HepG2 (cell line): Measurements from ENCODE around the gene SPIB.

Source experiments
- ARID2 ChIP-seq: sonication (generic); formaldehyde crosslinking; IDR thresholded peaks from 2 replicates; pipeline ENCODE4 v1.8.1; 2022; ENCODE audit warnings: mild to moderate bottlenecking, missing genetic modification reagents, borderline replicate concordance
- CC2D1A ChIP-seq: sonication (generic); formaldehyde crosslinking; IDR thresholded peaks from 2 replicates; pipeline ENCODE4 v1.8.1; 2023; ENCODE audit warnings: mild to moderate bottlenecking, missing genetic modification reagents
- CHD2 ChIP-seq: IDR thresholded peaks from 2 replicates; pipeline ENCODE4 v1.6.1; 2011; ENCODE audit warnings: low read depth, low read length, improper control_type of control experiment
- EZH2 ChIP-seq: conservative IDR thresholded peaks from 2 replicates; pipeline ENCODE4 v1.6.1; 2012; ENCODE audit warnings: mild to moderate bottlenecking, low read depth, low read length, moderate library complexity
- POLR2AphosphoS5 ChIP-seq: IDR thresholded peaks from 2 replicates; pipeline ENCODE4 v1.6.1; 2012; ENCODE audit warnings: low read depth, low read length

DNA sequence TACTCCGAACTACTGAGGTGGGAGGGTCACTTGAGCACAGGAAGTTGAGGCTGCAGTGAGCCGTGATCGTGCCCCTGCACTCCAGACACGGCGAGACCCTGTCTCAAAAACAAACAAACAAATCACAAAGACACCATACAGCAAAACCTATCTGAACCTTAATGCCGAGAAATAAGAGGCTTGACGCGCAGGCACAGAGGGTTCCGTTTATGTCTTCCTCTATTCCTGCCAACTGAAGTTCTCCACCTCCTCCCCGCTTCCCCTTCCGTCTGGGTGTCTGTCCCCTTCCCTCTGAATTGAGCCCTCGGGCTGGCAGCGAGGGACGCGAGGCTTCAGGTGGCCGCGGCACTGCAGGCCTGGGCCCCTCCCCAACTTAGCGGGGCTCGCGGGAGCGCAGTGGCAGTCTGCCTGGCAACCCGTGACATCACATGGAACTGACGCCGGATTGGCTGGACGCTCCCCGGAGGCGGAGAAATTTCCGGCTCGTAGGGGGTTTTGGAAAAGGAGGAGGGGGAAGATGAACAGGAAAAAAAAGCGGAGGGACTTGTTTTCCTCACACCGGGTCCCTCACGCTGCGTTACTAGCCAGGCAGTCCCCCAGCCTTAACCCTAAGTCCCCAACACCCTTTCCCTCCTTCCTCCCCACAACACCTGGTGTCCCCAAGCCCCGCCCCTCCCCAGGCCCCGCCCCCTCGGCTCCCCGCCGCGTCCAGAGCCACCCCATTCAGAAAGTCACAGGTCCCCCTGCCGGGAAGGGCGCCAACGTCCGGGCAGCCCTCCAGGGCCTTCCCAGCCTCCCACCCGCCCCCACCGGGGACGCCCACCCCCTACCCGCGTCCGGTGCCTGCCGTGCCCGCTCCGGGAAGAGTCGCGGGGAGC, 12.8 kb downstream of the SPIB start:
- peak; percentile 86 for TF ChIP-seq CHD2
- TF ChIP-seq POLR2AphosphoS5 = no peak
- no peak for TF ChIP-seq EZH2
- no peak for TF ChIP-seq ARID2 (CRISPR knock-in tag)
- no peak for TF ChIP-seq CC2D1A (CRISPR knock-in tag)
